Effector CD8-positive, alpha-beta T cell (primary cell): ENCODE results near the gene BCL11A.

Experiments
- DNase-seq: peaks from one replicate; lab custom pipeline; 2025; lab: John Stamatoyannopoulos, UW

The BCL11A gene

DNA sequence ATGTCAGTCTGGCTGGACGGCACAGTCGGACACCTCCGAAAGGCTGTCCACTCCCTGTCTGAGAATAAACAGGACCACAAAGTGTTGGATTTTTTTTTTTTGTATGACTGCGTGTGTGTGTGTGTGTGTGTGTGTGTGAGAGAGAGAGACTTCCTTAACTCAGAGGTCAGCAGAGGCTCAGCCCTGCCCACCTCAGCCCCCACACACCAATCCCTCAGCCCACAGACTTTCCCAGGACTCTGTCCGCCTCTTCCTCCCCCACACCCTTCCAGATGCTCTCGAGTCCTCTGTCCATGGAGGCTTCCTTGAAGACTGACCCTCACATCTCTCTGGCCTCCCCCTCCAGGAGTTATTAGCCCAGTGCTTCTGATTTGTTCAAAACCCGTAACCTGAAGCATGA lies 147.3 kb downstream of the BCL11A start:
- DNase-seq: no peak

DNA sequence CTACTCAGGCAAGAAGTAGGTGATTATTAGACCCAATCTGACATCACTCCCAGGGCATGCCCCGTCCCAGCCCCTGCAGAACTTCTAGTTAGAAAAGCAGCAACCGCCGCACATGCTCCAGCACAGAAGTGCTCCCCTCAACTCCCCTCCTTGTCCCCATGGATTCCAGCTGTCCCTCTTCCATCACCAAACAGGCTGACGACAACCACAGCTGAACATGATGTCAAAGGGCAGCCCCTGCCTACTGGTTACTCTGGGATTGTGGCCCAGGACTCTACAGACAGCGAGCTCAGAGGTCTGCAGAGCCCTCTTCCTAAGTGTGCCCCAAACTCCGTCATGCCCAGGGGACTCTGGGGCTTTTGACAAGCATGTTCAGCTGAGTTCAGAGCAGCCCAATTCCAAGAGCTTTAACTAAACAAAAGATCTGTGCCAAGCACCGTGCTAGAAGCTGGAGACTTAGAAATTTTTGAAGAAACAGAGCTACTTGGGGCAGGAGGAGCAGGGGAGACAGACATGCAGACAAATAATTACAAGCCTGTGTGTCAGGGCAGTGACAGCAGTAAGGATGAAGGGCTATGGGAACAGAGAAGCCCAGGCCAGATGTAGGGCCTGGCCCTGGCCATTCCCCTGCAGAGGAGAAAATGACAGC lies 148.1 kb downstream of the BCL11A start:
- no peak for DNase-seq
